ENCODE data around the gene LPAR1. TPM values are rescaled to one million over a fixed set of nuclear protein-coding genes. Genes with fewer than 3 reads are reported as not detected.

Gene LPAR1
- total and polyA plus RNA-seq, 9 of the 15 experiments (the other 6 are each of a cell fraction or from before 2014, with no cell fraction given): 0.13 TPM; not detected in 8

- FAIRE-seq (no peak), DNase-seq (ENCODE audit: extremely low read depth in 1 of 4, low spot score in 3 of 4) (no peak), ATAC-seq (no peak)
- Histone ChIP-seq H3K27ac (ENCODE audit: extremely low read depth, low read depth, low read length) (no peak overlapping the region), H3K9me3 (replicated peaks; ENCODE audit: control insufficient read depth, insufficient read depth, low read depth, low read length) (no peaks in the 10 kb centered on the region), H3K36me3 (ENCODE audit: control insufficient read depth, insufficient read depth, low read length) (no peaks in the 10 kb centered on the region), H3K9me1 (ENCODE audit: control insufficient read depth, insufficient read depth, low read length) (no peaks in the 10 kb centered on the region), H3K27me3 (ENCODE audit: control insufficient read depth in 2 of 2, insufficient read depth in 2 of 2, low read length in 2 of 2) (no peaks in the 10 kb centered on the region), H3K4me2 (ENCODE audit: insufficient read depth, low read length) (no peak overlapping the region), H3K79me2 (ENCODE audit: control insufficient read depth, insufficient read depth, low read length) (no peaks in the 10 kb centered on the region), H3K4me1 (replicated peaks in 1 of 2; ENCODE audit: control insufficient read depth in 2 of 2, insufficient read depth in 2 of 2, low read length in 2 of 2) (no peaks in the 10 kb centered on the region), H4K20me1 (replicated peaks; ENCODE audit: control insufficient read depth, insufficient read depth, low read length) (no peaks in the 10 kb centered on the region), H3K9ac (ENCODE audit: insufficient read depth in 1 of 2, low read depth in 2 of 2, low read length in 2 of 2) (no peak overlapping the region), H3K4me3 (no peak overlapping the region), H2AFZ (ENCODE audit: low read depth, low read length) (no peak overlapping the region)
- ChIA-PET CTCF (ENCODE audit: low intra/inter-chr PET ratio) (no interaction called here), POLR2A (no interaction called here)
- intact Hi-C loops (cut with micrococcal nuclease): no loop called here
- BruUV-seq (replicated peaks): no TSS peak
- TF ChIP-seq NFATC3 (IDR thresholded peaks at IDR 0.05): no peak
- WGBS (ENCODE audit: insufficient coverage, low coverage, missing lambda C conversion rate): 0% methylated on average over 1 of the region's 1 CpG
- in situ Hi-C loops (cut with MboI): no loop called here
These were observed 202.4 kb downstream of the LPAR1 start for GRCh38 chr9:110835859-110836271.

- no peaks in the 10 kb centered on the region for H3K9me1 ChIP-seq (ENCODE audit: control insufficient read depth, insufficient read depth, low read length)
- H3K4me3 ChIP-seq: no peak overlapping the region
- H3K4me1 ChIP-seq (replicated peaks in 1 of 2; ENCODE audit: control insufficient read depth in 2 of 2, insufficient read depth in 2 of 2, low read length in 2 of 2): no peaks in the 10 kb centered on the region
- no peak overlapping the region for H3K27ac ChIP-seq (ENCODE audit: extremely low read depth, low read depth, low read length)
- DNase-seq (ENCODE audit: extremely low read depth in 1 of 4, low spot score in 3 of 4) (no peak), FAIRE-seq (no peak), ATAC-seq (no peak)
- no peaks in the 10 kb centered on the region for H3K27me3 ChIP-seq (ENCODE audit: control insufficient read depth in 2 of 2, insufficient read depth in 2 of 2, low read length in 2 of 2)
- no peaks in the 10 kb centered on the region for H4K20me1 ChIP-seq (replicated peaks; ENCODE audit: control insufficient read depth, insufficient read depth, low read length)
- in situ Hi-C loops (cut with MboI) (no loop called here), intact Hi-C loops (cut with micrococcal nuclease) (no loop called here)
- no peak overlapping the region for H3K4me2 ChIP-seq (ENCODE audit: insufficient read depth, low read length)
- no peaks in the 10 kb centered on the region for H3K9me3 ChIP-seq (replicated peaks; ENCODE audit: control insufficient read depth, insufficient read depth, low read depth, low read length)
- H3K79me2 ChIP-seq (ENCODE audit: control insufficient read depth, insufficient read depth, low read length): no peaks in the 10 kb centered on the region
- 0% methylated on average over 3 of the region's 3 CpGs for WGBS (ENCODE audit: insufficient coverage, low coverage, missing lambda C conversion rate)
- H3K9ac ChIP-seq (ENCODE audit: insufficient read depth in 1 of 2, low read depth in 2 of 2, low read length in 2 of 2): no peak overlapping the region
- no TSS peak for BruUV-seq (replicated peaks)
- no peak overlapping the region for H2AFZ ChIP-seq (ENCODE audit: low read depth, low read length)
- POLR2A ChIA-PET: no interaction called here
- TF ChIP-seq ZNF398 (CRISPR knock-in tag; IDR thresholded peaks at IDR 0.05) (no peak), BMI1 (IDR thresholded peaks at IDR 0.05; ENCODE audit: low read length) (no peak), MTA1 (IDR thresholded peaks at IDR 0.05; ENCODE audit: borderline replicate concordance) (no peak), MLX (CRISPR knock-in tag; conservative IDR thresholded peaks at IDR 0.05) (no peak), COPS2 (conservative IDR thresholded peaks at IDR 0.05) (no peak), NFE2L1 (tag; IDR thresholded peaks at IDR 0.05; ENCODE audit: borderline replicate concordance, low read depth) (no peak), ZNF24 (IDR thresholded peaks at IDR 0.05) (no peak), RFX1 (IDR thresholded peaks at IDR 0.05) (no peak), IRF2 (CRISPR knock-in tag; IDR thresholded peaks at IDR 0.05) (no peak)
- H3K36me3 ChIP-seq (ENCODE audit: control insufficient read depth, insufficient read depth, low read length): no peaks in the 10 kb centered on the region
- CTCF ChIA-PET (ENCODE audit: low intra/inter-chr PET ratio): no interaction called here
These were observed 202.9 kb downstream of the LPAR1 start for GRCh38 chr9:110835404-110835803.

Measured in K562 (cell line).